Inflammatory macrophage treated with lipopolysaccharide for 1 hour (primary cell): Measurements from ENCODE around the gene MICAL2.

ENCODE experiments used
- DNase-seq, 2 donors: peaks; one replicate each; pipeline ENCODE4 v3.0.0-alpha.2; 2020 to 2022

MICAL2 gene

DNA sequence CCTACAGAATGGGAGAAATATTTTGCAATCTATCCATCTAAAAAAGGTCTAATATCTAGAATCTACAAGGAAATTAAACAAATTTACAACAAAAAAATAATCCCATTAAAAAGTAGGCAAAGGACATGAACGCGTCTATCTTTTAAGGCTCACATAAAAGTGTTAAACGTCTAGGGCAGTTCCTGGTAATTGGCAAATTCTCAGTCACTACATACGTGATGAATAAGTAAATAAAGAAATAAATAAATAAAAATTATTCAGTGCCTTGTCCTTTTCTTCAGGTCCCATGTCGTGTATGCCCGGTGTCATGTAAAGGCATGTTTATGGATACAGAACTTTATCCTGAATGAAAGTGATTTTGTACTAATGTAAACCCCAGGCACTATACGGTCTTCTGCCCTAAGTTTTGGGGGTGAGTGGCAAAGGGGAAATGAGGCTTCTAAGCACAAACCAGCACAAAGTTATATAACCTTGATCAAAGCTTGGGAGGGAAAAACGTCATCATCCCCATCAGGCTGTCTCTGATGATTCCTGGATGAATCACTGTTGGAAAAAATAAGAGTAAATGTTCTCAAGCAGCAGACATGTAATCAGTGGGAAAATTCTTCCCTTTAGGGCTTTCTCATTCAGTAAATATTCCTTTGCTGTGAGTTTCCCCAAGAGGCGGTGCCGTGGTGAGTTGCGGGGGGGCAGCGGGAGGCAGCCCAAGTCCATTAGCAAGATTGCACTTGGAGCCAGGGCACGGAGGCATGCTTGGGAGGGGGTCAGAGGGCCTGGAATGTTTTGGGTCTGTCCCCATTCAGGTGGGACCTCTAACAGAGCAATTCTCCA lies 30.4 kb upstream of the MICAL2 start:
- no peak for DNase-seq

GRCh38 chr11:12083380-12083779 lies 27.0 kb upstream of the MICAL2 start:
- DNase-seq, result no peak

- DNase-seq, result no peak
Measured at GRCh38 chr11:12084256-12084655, 26.1 kb upstream of the MICAL2 start.

GRCh38 chr11:12085371-12086251 lies 24.8 kb upstream of the MICAL2 start:
- no peak for DNase-seq

- DNase-seq, result peak; percentile 35 to 45
Measured at GRCh38 chr11:12086271-12087074, 23.9 kb upstream of the MICAL2 start.

DNA sequence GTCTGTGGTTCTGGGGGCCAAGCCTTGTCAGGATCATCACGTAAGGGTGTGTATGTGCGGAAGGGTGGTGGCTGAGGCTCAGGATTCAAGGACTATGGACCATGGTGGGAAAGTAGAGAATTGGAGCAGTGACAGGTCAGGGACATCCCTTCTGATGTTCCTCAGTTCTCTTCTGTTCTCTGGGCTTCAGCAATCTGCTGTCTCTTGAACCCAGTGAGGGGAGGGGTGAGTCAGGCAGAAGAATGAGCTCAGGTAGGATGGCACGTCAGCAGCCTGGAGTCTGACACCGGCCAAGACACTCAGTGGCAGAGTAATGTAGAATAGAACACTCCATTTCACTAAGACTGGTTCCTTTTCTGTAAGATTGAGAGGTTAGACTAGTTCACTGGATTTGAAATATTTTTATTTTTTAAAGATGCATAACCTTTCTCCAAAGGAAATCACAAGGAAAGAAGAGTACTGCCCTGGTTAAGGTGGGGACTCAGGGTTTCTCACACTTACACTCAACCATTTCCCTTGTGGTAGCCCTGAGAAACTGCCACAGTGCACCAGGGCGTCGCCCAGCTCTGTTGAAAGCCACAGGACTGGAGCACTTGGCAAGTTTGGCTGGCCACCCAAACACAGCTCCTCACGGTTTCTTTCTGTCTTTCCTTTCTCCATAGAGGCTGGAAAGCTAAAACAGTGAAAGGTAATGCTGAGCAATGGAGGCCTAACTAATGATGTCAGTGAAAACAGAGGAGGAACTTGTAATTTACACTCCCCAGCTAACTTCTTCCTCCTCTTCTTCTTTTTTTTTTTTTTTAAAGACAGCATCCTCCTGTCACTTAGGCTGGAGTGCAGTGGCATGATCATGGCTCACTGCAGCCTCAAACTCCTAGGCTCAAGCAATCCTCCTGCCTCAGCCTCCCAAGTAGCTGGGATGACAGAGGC lies 23.1 kb upstream of the MICAL2 start:
- peak; percentile 25 to 27 for DNase-seq

DNA sequence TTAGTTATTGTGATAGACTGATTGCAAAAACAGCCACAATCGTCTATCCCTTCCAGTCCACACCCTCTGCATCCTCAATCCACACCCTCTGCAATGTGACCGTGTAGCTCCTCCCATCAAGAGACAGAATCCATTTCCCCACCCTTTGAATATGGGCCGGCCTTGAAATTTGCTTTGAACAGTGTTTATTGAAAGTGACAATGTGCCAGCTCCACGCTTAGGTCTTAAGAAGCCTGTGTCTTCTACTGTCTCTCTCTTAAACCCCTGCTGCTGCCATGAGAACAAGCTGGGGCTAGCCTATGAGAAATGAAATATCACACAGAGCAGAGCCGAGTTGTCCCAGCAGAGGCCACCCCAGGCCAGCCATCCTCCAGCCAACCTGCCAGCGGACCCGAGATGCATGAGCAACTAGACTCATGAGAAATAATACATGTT lies 22.3 kb upstream of the MICAL2 start:
- peak in 1 of 2 donors; percentile 47 for DNase-seq

GRCh38 chr11:12088531-12088930 lies 21.9 kb upstream of the MICAL2 start:
- DNase-seq, result no peak

GRCh38 chr11:12089041-12089440 lies 21.3 kb upstream of the MICAL2 start:
- DNase-seq, result no peak

GRCh38 chr11:12089473-12089872 lies 20.9 kb upstream of the MICAL2 start:
- no peak for DNase-seq

- DNase-seq, result peak; percentile 63 to 77
Measured at GRCh38 chr11:12090061-12090591, 20.3 kb upstream of the MICAL2 start.

- no peak for DNase-seq
Measured at GRCh38 chr11:12090761-12091258, 19.6 kb upstream of the MICAL2 start.

DNA sequence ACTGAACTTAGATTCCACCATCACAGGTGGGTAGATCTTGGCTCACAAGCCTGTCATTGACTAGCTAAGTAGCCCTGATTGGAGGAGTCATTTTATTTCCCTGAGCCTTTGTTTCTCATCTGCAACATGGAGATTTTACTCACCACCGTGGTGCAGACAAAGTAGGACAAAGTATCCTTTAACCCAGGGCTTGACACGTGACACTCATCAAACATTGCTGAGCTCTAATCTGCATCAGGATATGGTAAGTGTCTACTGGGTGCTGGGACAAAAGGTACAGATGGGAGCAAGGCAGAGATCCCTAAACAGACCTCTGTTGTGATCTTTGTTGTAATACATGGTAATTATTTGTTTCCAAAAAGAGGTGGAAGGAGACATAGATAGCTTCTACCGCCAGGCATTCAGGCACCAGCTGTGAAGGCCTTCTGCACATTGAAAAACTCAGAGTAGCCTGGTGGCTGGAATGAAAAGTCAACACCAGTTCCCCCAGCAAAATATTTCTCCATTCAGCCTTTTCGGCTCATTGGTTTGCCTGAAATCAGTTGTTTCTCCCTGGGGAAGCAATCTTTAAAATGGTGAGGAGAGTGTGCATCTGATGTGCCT lies 18.3 kb upstream of the MICAL2 start:
- DNase-seq, result no peak

GRCh38 chr11:12092714-12093113 lies 17.7 kb upstream of the MICAL2 start:
- DNase-seq, result no peak

DNA sequence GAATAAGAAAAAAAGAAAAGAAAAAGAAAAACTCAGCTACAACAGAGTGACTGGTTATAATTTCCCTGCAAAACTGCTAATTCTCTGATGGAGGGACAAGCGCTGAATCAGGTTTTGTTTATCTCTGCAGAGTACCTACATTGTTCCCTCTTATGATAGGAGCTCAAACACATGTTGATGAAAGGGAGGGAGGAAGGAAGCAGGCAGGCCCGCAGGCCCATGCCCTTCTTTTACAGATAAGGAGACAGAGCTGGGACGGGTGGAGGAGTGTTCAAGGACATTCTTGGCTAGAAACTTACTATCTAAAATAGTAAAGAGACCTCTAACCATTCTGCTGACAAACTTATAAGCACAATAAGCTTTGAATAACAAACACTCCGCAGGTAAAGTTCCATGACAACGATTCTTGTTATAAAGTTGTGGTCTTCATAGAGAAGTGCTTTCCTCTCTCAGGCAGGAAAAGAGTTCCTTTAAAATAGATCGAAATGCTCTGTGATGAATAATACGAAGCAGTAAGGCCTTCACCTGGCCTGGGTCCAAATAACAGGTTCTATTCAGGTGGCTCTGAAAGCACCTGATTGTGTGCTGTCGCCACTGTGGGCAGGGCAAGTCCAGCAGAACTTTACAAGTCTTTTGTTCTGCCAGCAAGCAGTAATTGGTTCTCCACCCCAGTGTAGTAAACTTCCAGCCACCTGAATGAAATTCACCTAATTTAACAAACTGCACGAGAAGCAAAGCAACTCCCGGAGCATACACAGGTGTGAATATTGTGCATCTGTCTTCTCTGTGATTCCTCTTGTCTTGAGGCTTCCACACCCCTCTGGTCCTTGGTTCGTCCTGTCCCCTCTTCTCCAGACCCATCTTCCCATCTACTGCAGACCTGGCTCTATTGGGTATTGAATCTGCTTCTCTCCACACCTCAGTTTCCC lies 15.3 kb upstream of the MICAL2 start:
- no peak for DNase-seq

DNA sequence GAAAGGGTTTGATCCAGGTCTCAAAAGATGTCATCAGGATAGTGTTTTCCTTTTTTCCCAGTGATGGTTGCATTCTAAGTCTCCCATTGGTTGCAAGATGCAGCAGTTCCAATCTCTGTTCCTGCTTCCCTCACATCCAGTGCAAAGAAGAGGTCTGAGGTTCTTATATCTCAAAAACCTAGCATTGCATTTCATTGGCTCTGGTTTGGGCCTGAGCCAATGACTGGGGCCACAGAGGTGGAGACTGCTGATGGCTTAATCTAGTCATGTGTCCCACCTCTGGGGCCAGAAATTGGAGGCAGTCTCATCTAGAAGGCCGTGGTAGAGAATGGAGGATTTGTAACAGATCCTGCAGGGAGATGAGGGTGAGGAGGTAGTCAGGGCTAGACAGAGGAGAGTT lies 13.2 kb upstream of the MICAL2 start:
- no peak for DNase-seq

- DNase-seq, result no peak
Measured at GRCh38 chr11:12098601-12099000, 11.8 kb upstream of the MICAL2 start.

GRCh38 chr11:12099132-12099873 lies 11.1 kb upstream of the MICAL2 start:
- no peak for DNase-seq

GRCh38 chr11:12100429-12100828 lies 10.0 kb upstream of the MICAL2 start:
- DNase-seq, result no peak
